ENCODE measurements around the gene LIMA1. TPM values are rescaled to one million over a fixed set of nuclear protein-coding genes. Genes with fewer than 3 reads are reported as not detected.

LIMA1 gene
- total RNA-seq, 2 donors from 2014 or later: 61.8 to 65.7 TPM

- Mint-ChIP-seq H3K36me3 (ENCODE audit: low read depth) (peaks cover 74% of the 10 kb centered on the region), H3K4me1 (peaks cover 39% of the 10 kb centered on the region), H3K27me3 (no peaks in the 10 kb centered on the region), H3K4me3 (peak overlapping the region; percentile 78), H3K27ac (peak overlapping the region; percentile 85), H3K9me3 (no peaks in the 10 kb centered on the region)
- peak; percentile 40 for ATAC-seq (replicated peaks)
Measured at GRCh38 chr12:50186681-50187080, 96.6 kb downstream of the LIMA1 start.

GRCh38 chr12:50185970-50186663 is 97.2 kb downstream of the LIMA1 start:
- ATAC-seq (replicated peaks): no peak
- Mint-ChIP-seq H3K27me3 (no peaks in the 10 kb centered on the region), H3K9me3 (no peaks in the 10 kb centered on the region), H3K36me3 (ENCODE audit: low read depth) (peaks cover 74% of the 10 kb centered on the region), H3K4me1 (peaks cover 39% of the 10 kb centered on the region), H3K27ac (peak overlapping the region; percentile 85), H3K4me3 (peak overlapping the region; percentile 78)

- H3K9me3 Mint-ChIP-seq: no peaks in the 10 kb centered on the region
- H3K4me3 Mint-ChIP-seq: peak overlapping the region; percentile 78
- H3K27me3 Mint-ChIP-seq: no peaks in the 10 kb centered on the region
- H3K4me1 Mint-ChIP-seq: peaks cover 39% of the 10 kb centered on the region
- H3K36me3 Mint-ChIP-seq (ENCODE audit: low read depth): peaks cover 75% of the 10 kb centered on the region
- H3K27ac Mint-ChIP-seq: peak overlapping the region; percentile 85
- ATAC-seq (replicated peaks): no peak
Measured at GRCh38 chr12:50185301-50185895, 97.9 kb downstream of the LIMA1 start.

DNA sequence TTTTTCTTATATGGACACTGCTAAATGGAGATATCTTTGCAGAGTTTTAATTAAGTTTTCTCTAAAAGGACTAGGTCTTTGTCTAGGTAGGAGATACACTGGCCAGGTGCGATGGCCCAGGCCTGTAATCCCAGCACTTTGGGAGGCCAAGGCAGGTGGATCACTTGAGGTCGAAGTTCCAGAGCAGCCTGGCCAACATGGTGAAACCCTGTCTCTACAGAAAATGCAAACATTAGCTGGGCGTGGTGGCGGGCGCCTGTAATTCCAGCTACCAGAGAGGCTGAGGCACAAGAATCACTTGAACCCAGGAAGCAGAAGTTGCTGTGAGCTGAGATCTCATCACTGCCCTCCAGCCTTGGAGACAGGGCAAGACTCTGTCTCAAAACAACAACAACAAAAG is 99.1 kb downstream of the LIMA1 start:
- Mint-ChIP-seq H3K4me1 (peaks cover 38% of the 10 kb centered on the region), H3K36me3 (ENCODE audit: low read depth) (peaks cover 75% of the 10 kb centered on the region)

GRCh38 chr12:50182461-50182860 is 100.9 kb downstream of the LIMA1 start:
- Mint-ChIP-seq H3K36me3 (ENCODE audit: low read depth) (peaks cover 85% of the 10 kb centered on the region), H3K27me3 (no peaks in the 10 kb centered on the region), H3K4me3 (no peak overlapping the region), H3K27ac (peak overlapping the region; percentile 36), H3K4me1 (peaks cover 25% of the 10 kb centered on the region), H3K9me3 (no peaks in the 10 kb centered on the region)
- no peak for ATAC-seq (replicated peaks)

More for the DNA sequence above, 99.1 kb downstream of the LIMA1 start:
- Mint-ChIP-seq H3K27me3 (no peaks in the 10 kb centered on the region), H3K27ac (peak overlapping the region; percentile 85), H3K4me3 (peak overlapping the region; percentile 78), H3K9me3 (no peaks in the 10 kb centered on the region)
- no peak for ATAC-seq (replicated peaks)

DNA sequence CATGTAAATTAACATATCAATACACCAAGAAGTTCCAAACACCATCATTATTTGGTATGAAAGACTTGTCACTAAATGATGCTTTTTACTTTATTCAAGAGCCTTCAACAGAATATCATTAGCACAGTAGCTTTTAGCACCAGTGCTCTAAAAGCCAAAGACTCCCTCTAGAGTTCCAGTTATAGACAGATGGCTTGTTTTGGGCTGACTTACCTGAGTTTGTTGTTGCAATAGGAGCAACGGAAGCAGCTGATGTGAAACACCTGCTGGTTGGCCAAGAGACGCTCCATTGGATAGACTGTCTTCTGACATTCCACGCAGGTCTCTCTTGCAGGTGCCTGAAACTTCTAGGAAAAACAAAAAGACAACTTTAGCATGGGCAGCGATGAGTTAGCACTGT is 101.6 kb downstream of the LIMA1 start:
- peak overlapping the region; percentile 36 for H3K27ac Mint-ChIP-seq

GRCh38 chr12:50175716-50176026 is 107.6 kb downstream of the LIMA1 start:
- no peak for ATAC-seq (replicated peaks)
- no peak overlapping the region for H3K4me3 Mint-ChIP-seq
- no peak overlapping the region for H3K27ac Mint-ChIP-seq
- H3K27me3 Mint-ChIP-seq: no peaks in the 10 kb centered on the region
- H3K36me3 Mint-ChIP-seq (ENCODE audit: low read depth): peaks cover 55% of the 10 kb centered on the region
- no peaks in the 10 kb centered on the region for H3K4me1 Mint-ChIP-seq
- H3K9me3 Mint-ChIP-seq: no peaks in the 10 kb centered on the region

More for the DNA sequence above, 101.6 kb downstream of the LIMA1 start:
- Mint-ChIP-seq H3K9me3 (no peaks in the 10 kb centered on the region), H3K27me3 (no peaks in the 10 kb centered on the region), H3K4me3 (no peak overlapping the region), H3K36me3 (ENCODE audit: low read depth) (peaks cover 86% of the 10 kb centered on the region), H3K4me1 (peaks cover 18% of the 10 kb centered on the region)
- ATAC-seq (replicated peaks): no peak

- H3K9me3 Mint-ChIP-seq: no peaks in the 10 kb centered on the region
- no peak overlapping the region for H3K4me3 Mint-ChIP-seq
- no peaks in the 10 kb centered on the region for H3K27me3 Mint-ChIP-seq
- no peak overlapping the region for H3K27ac Mint-ChIP-seq
- H3K4me1 Mint-ChIP-seq: no peaks in the 10 kb centered on the region
- no peak for ATAC-seq (replicated peaks)
- H3K36me3 Mint-ChIP-seq (ENCODE audit: low read depth): peaks cover 50% of the 10 kb centered on the region
Measured at GRCh38 chr12:50174971-50175715, 108.2 kb downstream of the LIMA1 start.

GRCh38 chr12:50167049-50167828 is 116.1 kb downstream of the LIMA1 start, which contains the start of gene CERS5:
Gene CERS5, minus strand, starts transcription at chr12:50167369. Its CDS starts 72 bp downstream, at chr12:50167297.
- Mint-ChIP-seq H3K27me3 (no peaks in the 10 kb centered on the region), H3K9me3 (no peaks in the 10 kb centered on the region), H3K27ac (peak within 1 kb of the TSS; percentile 92), H3K36me3 (ENCODE audit: low read depth) (peaks cover 21% of the 10 kb centered on the region), H3K4me1 (peaks cover 11% of the 10 kb centered on the region), H3K4me3 (peak within 1 kb of the TSS; percentile 94)
- ATAC-seq (replicated peaks): peak; percentile 97

DNA sequence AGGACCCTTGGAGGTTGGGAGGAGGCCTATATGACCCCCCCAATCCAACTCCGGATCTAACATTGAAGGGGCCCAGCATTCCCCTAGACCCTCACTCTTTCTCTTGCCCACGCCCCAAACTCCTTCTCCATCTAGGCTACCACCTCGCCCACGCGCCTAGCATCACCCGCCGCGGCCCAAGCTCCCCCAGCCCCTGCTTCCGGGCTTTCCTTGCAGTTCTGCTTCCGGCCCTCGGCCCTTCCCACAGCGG is 116.6 kb downstream of the LIMA1 start:
- peaks cover 11% of the 10 kb centered on the region for H3K4me1 Mint-ChIP-seq
- peaks cover 21% of the 10 kb centered on the region for H3K36me3 Mint-ChIP-seq (ENCODE audit: low read depth)
- ATAC-seq (replicated peaks): peak; percentile 54
- peak overlapping the region; percentile 94 for H3K4me3 Mint-ChIP-seq
- peak overlapping the region; percentile 92 for H3K27ac Mint-ChIP-seq
- no peaks in the 10 kb centered on the region for H3K27me3 Mint-ChIP-seq
- no peaks in the 10 kb centered on the region for H3K9me3 Mint-ChIP-seq

DNA sequence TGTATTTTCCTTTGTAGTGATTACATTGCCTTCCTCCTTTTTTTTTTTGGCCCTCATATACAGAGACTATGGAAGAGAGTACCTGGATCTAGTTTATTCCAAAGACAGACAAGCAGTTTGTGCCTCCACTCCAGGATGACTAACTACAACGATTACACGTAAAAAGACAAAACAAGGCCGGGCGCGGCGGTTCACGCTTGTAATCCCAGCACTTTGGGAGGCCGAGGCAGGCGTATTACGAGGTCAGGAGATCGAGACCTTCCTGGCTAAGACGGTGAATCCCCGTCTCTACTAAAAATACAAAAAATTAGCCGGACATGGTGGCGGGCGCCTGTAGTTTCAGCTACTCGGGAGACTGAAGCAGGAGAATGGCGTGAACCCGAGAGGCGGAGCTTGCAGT is 118.4 kb downstream of the LIMA1 start:
- Mint-ChIP-seq H3K9me3 (no peaks in the 10 kb centered on the region), H3K4me3 (peak overlapping the region; percentile 94), H3K27me3 (no peaks in the 10 kb centered on the region), H3K36me3 (ENCODE audit: low read depth) (peaks cover 27% of the 10 kb centered on the region), H3K27ac (peak overlapping the region; percentile 31), H3K4me1 (peaks cover 15% of the 10 kb centered on the region)
- ATAC-seq (replicated peaks): no peak

- Mint-ChIP-seq H3K36me3 (ENCODE audit: low read depth) (peaks cover 41% of the 10 kb centered on the region), H3K9me3 (no peaks in the 10 kb centered on the region), H3K27ac (no peak overlapping the region), H3K4me3 (no peak overlapping the region), H3K27me3 (no peaks in the 10 kb centered on the region), H3K4me1 (peaks cover 28% of the 10 kb centered on the region)
- ATAC-seq (replicated peaks): no peak
Measured at GRCh38 chr12:50162230-50162629, 121.1 kb downstream of the LIMA1 start.

DNA sequence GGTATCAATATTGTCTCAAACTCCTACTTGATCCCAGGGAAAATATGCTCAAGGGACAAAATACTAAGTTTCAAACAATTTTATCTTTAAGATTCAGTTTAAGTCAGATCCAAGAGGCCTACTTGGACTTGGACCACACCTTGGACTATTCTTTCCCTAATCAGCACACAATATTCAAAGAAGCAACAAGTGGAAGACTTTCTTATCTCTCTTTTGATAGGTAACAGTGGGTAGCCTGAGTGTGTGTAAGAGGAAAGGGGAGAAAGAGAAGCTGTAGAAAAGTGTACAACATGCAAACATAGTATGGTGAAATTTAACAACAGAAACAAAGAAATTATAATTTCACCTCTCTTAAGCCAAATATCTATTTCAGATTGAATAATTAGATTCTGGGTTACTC is 122.7 kb downstream of the LIMA1 start:
- Mint-ChIP-seq H3K4me1 (peaks cover 26% of the 10 kb centered on the region), H3K4me3 (no peak overlapping the region), H3K27ac (no peak overlapping the region), H3K9me3 (no peaks in the 10 kb centered on the region), H3K27me3 (no peaks in the 10 kb centered on the region), H3K36me3 (ENCODE audit: low read depth) (peaks cover 31% of the 10 kb centered on the region)
- ATAC-seq (replicated peaks): no peak

DNA sequence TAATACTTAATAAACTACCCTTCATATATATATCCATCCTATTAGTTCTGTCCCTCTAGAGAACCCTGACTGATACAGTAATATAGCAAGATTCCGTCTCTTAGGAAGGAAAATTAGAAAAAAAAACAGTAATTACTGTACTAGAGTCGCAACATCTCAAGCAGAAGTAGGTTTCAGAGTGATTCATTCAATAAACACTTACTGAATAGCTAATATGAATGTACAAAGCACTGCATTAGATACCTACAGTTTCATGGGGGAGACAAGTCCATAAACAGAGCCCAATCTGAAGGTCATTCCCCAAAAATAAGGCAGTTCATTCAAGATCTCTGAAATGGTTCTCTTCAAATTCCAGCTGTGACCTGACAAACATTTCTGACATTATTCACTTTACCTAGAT is 126.1 kb downstream of the LIMA1 start:
- Mint-ChIP-seq H3K27me3 (no peaks in the 10 kb centered on the region), H3K27ac (peak overlapping the region; percentile 29), H3K9me3 (no peaks in the 10 kb centered on the region), H3K4me1 (peaks cover 21% of the 10 kb centered on the region), H3K4me3 (peak overlapping the region; percentile 25), H3K36me3 (ENCODE audit: low read depth) (peaks cover 37% of the 10 kb centered on the region)
- ATAC-seq (replicated peaks): peak; percentile 86

Measured in activated T-helper 17 cell treated with anti-CD3 and anti-CD28 coated beads, Interleukin-2, amount 50 U/mL, for 72 hours (primary cell).